IMR-90 (cell line): ENCODE results near the gene TGFA. TPM values are rescaled to one million over a fixed set of nuclear protein-coding genes. Genes with fewer than 3 reads are reported as not detected.

Source experiments
- ATAC-seq: fragments of 200-7000 bp; cut with Tn5 transposase; 2 replicates; pipeline ENCODE4 v1.9.1; 2020; ENCODE audit warnings: low read depth, mild to moderate bottlenecking, moderate library complexity
- BruUV-seq: library from RNA; stranded (reverse); fragments of 400-500 nt; replicated peaks from 2 replicates; lab custom pipeline; 2021; lab: Mats Ljungman, UMichigan
- CTCF ChIA-PET: fragments of 300-600 bp; formaldehyde crosslinking; extraction: SDS; loops from one replicate; lab custom pipeline; 2021; ENCODE audit warnings: antibody characterized with exemption; lab: Yijun Ruan, JAX
- POLR2A ChIA-PET: fragments of 300-600 bp; sonication (Branson Sonifier 250); formaldehyde crosslinking; loops from one replicate; lab custom pipeline; 2022; ENCODE audit warnings: antibody characterized with exemption; ENCODE audit not compliant: unreplicated experiment; lab: Charles Lee
- DNase-seq: peaks from one replicate; pipeline ENCODE4 v3.0.0; 2013
- H2AFZ ChIP-seq: replicated peaks from 2 replicates; pipeline ENCODE3; 2013; ENCODE audit warnings: low read length, mild to moderate bottlenecking; ENCODE audit not compliant: poor library complexity
- H2AK5ac ChIP-seq: 2 replicates; pipeline ENCODE4 v1.6.1; 2013; ENCODE audit warnings: low read depth, low read length, inconsistent platforms
- H2AK9ac ChIP-seq: replicated peaks from 2 replicates; pipeline ENCODE3; 2013; ENCODE audit warnings: mild to moderate bottlenecking, low read depth, low read length, moderate library complexity; ENCODE audit not compliant: poor library complexity
- H2BK120ac ChIP-seq: 2 replicates; pipeline ENCODE4 v1.6.1; 2013; ENCODE audit warnings: low read depth, low read length, inconsistent platforms
- H2BK15ac ChIP-seq: 3 replicates; pipeline ENCODE4 v1.6.1; 2013; ENCODE audit warnings: low read depth, low read length, inconsistent platforms
- H2BK20ac ChIP-seq: 2 replicates; pipeline ENCODE4 v1.6.1; 2013; ENCODE audit warnings: low read depth, mild to moderate bottlenecking, inconsistent platforms, low read length, moderate library complexity
- H2BK5ac ChIP-seq: 2 replicates; pipeline ENCODE4 v1.6.1; 2013; ENCODE audit warnings: mild to moderate bottlenecking, low read depth, low read length, inconsistent platforms; ENCODE audit not compliant: poor library complexity, severe bottlenecking
- H3K14ac ChIP-seq: replicated peaks from 2 replicates; pipeline ENCODE4 v1.6.1; 2013; ENCODE audit warnings: low read depth, low read length, inconsistent platforms
- H3K18ac ChIP-seq: 2 replicates; pipeline ENCODE4 v1.6.1; 2013; ENCODE audit warnings: low read depth, low read length, control low read depth
- H3K23ac ChIP-seq: 2 replicates; pipeline ENCODE4 v1.6.1; 2013; ENCODE audit warnings: low read depth, low read length, inconsistent platforms
- H3K27ac ChIP-seq: 2 replicates; pipeline ENCODE4 v1.5.1; 2013; ENCODE audit warnings: mild to moderate bottlenecking, control low read depth, low read length; ENCODE audit not compliant: insufficient read depth
- H3K27me3 ChIP-seq: 2 replicates; pipeline ENCODE4 v1.6.1; 2013; ENCODE audit warnings: low read length; ENCODE audit not compliant: control insufficient read depth, insufficient read depth
- H3K36me3 ChIP-seq: 2 replicates; pipeline ENCODE4 v1.6.1; 2013; ENCODE audit warnings: low read length, mixed read lengths; ENCODE audit not compliant: control insufficient read depth, insufficient read depth
- H3K4ac ChIP-seq: 2 replicates; pipeline ENCODE4 v1.6.1; 2013; ENCODE audit warnings: low read depth, low read length, inconsistent platforms
- H3K4me1 ChIP-seq: 2 replicates; pipeline ENCODE4 v1.6.1; 2013; ENCODE audit warnings: low read length, mixed read lengths; ENCODE audit not compliant: control insufficient read depth, insufficient read depth
- H3K4me2 ChIP-seq: 2 replicates; pipeline ENCODE4 v1.6.1; 2013; ENCODE audit warnings: low read depth, mild to moderate bottlenecking, control low read depth, low read length, moderate library complexity
- H3K4me3 ChIP-seq: 2 replicates; pipeline ENCODE4 v1.5.1; 2013; ENCODE audit warnings: low read depth, mild to moderate bottlenecking, control low read depth, low read length, moderate library complexity; ENCODE audit not compliant: insufficient read depth
- H3K56ac ChIP-seq: 2 replicates; pipeline ENCODE4 v1.6.1; 2013; ENCODE audit warnings: low read length, inconsistent platforms; ENCODE audit not compliant: insufficient read depth; ENCODE audit errors: extremely low read depth
- H3K79me1 ChIP-seq, 2 experiments: 2 replicates each; pipeline ENCODE4 v1.6.1; 2013; ENCODE audit warnings: low read length in 2 of 2, inconsistent platforms in 1 of 2, low read depth in 1 of 2
- H3K9ac ChIP-seq: 2 replicates; pipeline ENCODE4 v1.6.1; 2013; ENCODE audit warnings: low read depth, low read length, control low read depth
- H3K9me1 ChIP-seq: 2 replicates; pipeline ENCODE4 v1.6.1; 2013; ENCODE audit warnings: low read length, inconsistent platforms; ENCODE audit not compliant: insufficient read depth
- H3K9me3 ChIP-seq: 2 replicates; pipeline ENCODE4 v1.6.1; 2013; ENCODE audit warnings: low read length; ENCODE audit not compliant: control insufficient read depth, insufficient read depth
- H4K20me1 ChIP-seq: 2 replicates; pipeline ENCODE4 v1.6.1; 2013; ENCODE audit warnings: low read length, inconsistent platforms; ENCODE audit not compliant: insufficient read depth
- H4K5ac ChIP-seq: 2 replicates; pipeline ENCODE4 v1.6.1; 2013; ENCODE audit warnings: mild to moderate bottlenecking, low read depth, low read length, control low read depth
- H4K8ac ChIP-seq, 2 experiments: 2 replicates each; pipeline ENCODE4 v1.6.1; 2013; ENCODE audit warnings: low read depth in 2 of 2, low read length in 2 of 2, control low read depth in 1 of 2, inconsistent platforms in 1 of 2
- H4K91ac ChIP-seq: 2 replicates; pipeline ENCODE4 v1.6.1; 2013; ENCODE audit warnings: low read depth, low read length, inconsistent platforms; ENCODE audit not compliant: insufficient read depth
- CHD1 ChIP-seq: IDR thresholded peaks from 2 replicates; pipeline ENCODE4 v1.6.1; 2012; ENCODE audit warnings: low read depth, low read length, improper control_type of control experiment
- CTCF ChIP-seq: conservative IDR thresholded peaks from 2 replicates; pipeline ENCODE4 v1.5.1; 2012; ENCODE audit warnings: mild to moderate bottlenecking, low read depth, low read length, improper control_type of control experiment
- MAFK ChIP-seq: IDR thresholded peaks from 2 replicates; pipeline ENCODE4 v1.6.1; 2012; ENCODE audit warnings: low read depth, low read length, improper control_type of control experiment
- MXI1 ChIP-seq: IDR thresholded peaks from 2 replicates; pipeline ENCODE4 v1.6.1; 2012; ENCODE audit warnings: low read depth, mild to moderate bottlenecking, low read length, moderate library complexity, borderline replicate concordance
- POLR2A ChIP-seq: IDR thresholded peaks from 2 replicates; pipeline ENCODE4 v1.6.1; 2012; ENCODE audit warnings: mild to moderate bottlenecking, low read depth, low read length
- SMC3 ChIP-seq: fragments of 150-350 bp; IDR thresholded peaks from 2 replicates; pipeline ENCODE4 v1.6.1; 2016; ENCODE audit warnings: low read depth, mild to moderate bottlenecking, antibody characterized with exemption, low read length, moderate library complexity
- WGBS, 2 experiments: methylation state at CpG; one replicate each; pipeline versions ENCODE4 v1.1.5 to v1.1.7; 2013; ENCODE audit warnings: missing lambda C conversion rate in 2 of 2; ENCODE audit not compliant: insufficient read length in 1 of 2; ENCODE audit errors: extremely low coverage in 2 of 2; 5-methylcytosine and 5-hydroxymethylcytosine counted together
- dilution Hi-C: fragments of 300-500 bp; cut with HindIII; formaldehyde crosslinking; loops from one replicate; pipeline ENCODE4 v1.14.3; 2018; ENCODE audit warnings: low sequenced_read_pairs; ENCODE audit not compliant: unreplicated experiment
- in situ Hi-C: fragments of 300-500 bp; cut with MboI; formaldehyde crosslinking; loops from 3 replicates; pipeline ENCODE4 v1.14.3; 2019; ENCODE audit warnings: low sequenced_read_pairs, inconsistent platforms, mixed read lengths
- intact Hi-C: fragments of 100-400 bp; cut with micrococcal nuclease; formaldehyde crosslinking; loops from 2 replicates; pipeline ENCODE4 v1.10.0; 2022
- polyA plus RNA-seq, 3 experiments: library from polyadenylated mRNA; depleted of rRNA; stranded (reverse); fragments of >200 nt; gene quantifications; 2 replicates each; pipeline ENCODE4 v1.2.3, GENCODE V29; 2012; ENCODE audit warnings: low replicate concordance in 1 of 3
- total RNA-seq: library from RNA; depleted of rRNA; stranded (reverse); fragments of >200 nt; gene quantifications from 2 replicates; pipeline ENCODE4 v1.2.3, GENCODE V29; 2012

The TGFA gene
- total and polyA plus RNA-seq, 2 of the 4 experiments (the other 2 are of a cell fraction) = not detected

- Histone ChIP-seq H4K5ac (no peak overlapping the region), H3K36me3 (no peaks in the 10 kb centered on the region), H4K20me1 (no peaks in the 10 kb centered on the region), H3K56ac (no peak overlapping the region), H3K79me1 (no peaks in the 10 kb centered on the region), H2BK120ac (no peak overlapping the region), H2AFZ (no peak overlapping the region), H3K4ac (no peak overlapping the region), H2AK5ac (no peak overlapping the region), H2AK9ac (no peak overlapping the region), H3K23ac (no peak overlapping the region), H3K4me1 (no peaks in the 10 kb centered on the region), H2BK5ac (no peak overlapping the region), H4K91ac (no peak overlapping the region), H4K8ac (no peak overlapping the region), H3K9me1 (no peaks in the 10 kb centered on the region), H2BK15ac (no peak overlapping the region), H3K18ac (no peak overlapping the region), H3K4me3 (no peak overlapping the region), H3K14ac (no peak overlapping the region), H3K27ac (no peak overlapping the region), H3K9ac (no peak overlapping the region), H3K9me3 (no peaks in the 10 kb centered on the region), H3K27me3 (peaks cover 9% of the 10 kb centered on the region), H2BK20ac (no peak overlapping the region), H3K4me2 (no peak overlapping the region)
- DNase-seq (no peak), ATAC-seq (no peak)
- ChIA-PET CTCF (no interaction called here), POLR2A (no interaction called here)
- TF ChIP-seq CTCF (no peak), MXI1 (no peak), POLR2A (no peak), CHD1 (no peak), SMC3 (no peak), MAFK (no peak)
- in situ Hi-C loops (no loop called here), intact Hi-C loops (no loop called here), dilution Hi-C loops (no loop called here)
- BruUV-seq = no TSS peak
- WGBS, 2 experiments = 23% methylated on average over 10 of the region's 14 CpGs; no CpG with 5 or more reads in 1 of the 2 experiments
Observed at GRCh38 chr2:70461981-70462876, 91.4 kb downstream of the TGFA start.
